ENCODE measurements around the gene ZMYND8.
A peak's percentile ranks its signal among the peaks of the same experiment; 100 is the strongest.
"Not testable (repeated sequence)": the region's sequence is repeated elsewhere in the genome, so short reads cannot be mapped to it uniquely, and the experiment has no call there.

ZMYND8 gene

DNA sequence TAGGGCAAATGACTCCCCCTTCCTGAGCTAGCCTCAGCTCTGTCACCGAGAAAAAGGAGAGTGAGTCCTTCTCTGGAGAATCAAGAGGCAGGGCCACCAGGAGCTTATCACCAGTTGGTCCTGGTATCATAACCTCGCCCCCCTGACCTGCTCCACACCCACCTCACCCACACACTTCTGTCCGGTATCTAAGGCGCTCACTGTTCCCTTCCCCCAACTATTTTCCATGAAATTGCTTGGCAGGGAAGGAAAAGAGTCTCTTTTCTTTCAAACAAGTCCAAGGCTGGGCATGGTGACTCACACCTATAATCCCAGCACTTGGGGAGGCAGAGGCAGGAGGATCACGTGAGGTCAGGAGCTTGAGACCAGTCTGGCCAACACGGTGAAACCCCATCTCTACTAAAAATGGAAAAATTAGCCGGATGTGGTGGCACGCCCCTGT lies 77.6 kb downstream of the ZMYND8 start:
- Histone ChIP-seq H3K9me3 (replicated peaks in 1 of 2; ENCODE audit: control insufficient read depth in 2 of 2, insufficient read depth in 1 of 2, low read depth in 1 of 2, low read length in 2 of 2) (no peaks in the 10 kb centered on the region), H3K27ac (replicated peaks; ENCODE audit: low read length) (no peak overlapping the region), H2AFZ (ENCODE audit: low read length) (no peak overlapping the region), H3K4me3 (ENCODE audit: low read length in 2 of 2) (no peak overlapping the region), H3K79me1 (ENCODE audit: low read depth, low read length) (peaks cover 1% of the 10 kb centered on the region), H3K14ac (ENCODE audit: low read length) (no peak overlapping the region), H3K36me3 (replicated peaks in 1 of 2; ENCODE audit: control insufficient read depth in 2 of 2, insufficient read depth in 2 of 2, low read length in 2 of 2) (peaks cover 31 to 99% of the 10 kb centered on the region in 2 donors), H2BK12ac (ENCODE audit: low read length) (no peak overlapping the region), H2BK5ac (ENCODE audit: low read length) (no peak overlapping the region), H2BK15ac (ENCODE audit: low read length) (no peak overlapping the region), H3K27me3 (ENCODE audit: control insufficient read depth in 3 of 3, insufficient read depth in 3 of 3, low read depth in 1 of 3, low read length in 3 of 3) (no peaks in the 10 kb centered on the region), H3K4me2 (ENCODE audit: insufficient read depth, low read length, poor library complexity, severe bottlenecking) (no peak overlapping the region), H3K4ac (ENCODE audit: low read length) (no peak overlapping the region), H3K9ac (ENCODE audit: low read depth, low read length, poor library complexity) (no peak overlapping the region), H3K4me1 (ENCODE audit: control insufficient read depth in 2 of 2, insufficient read depth in 1 of 2, low read depth in 1 of 2, low read length in 2 of 2) (no peaks in the 10 kb centered on the region), H4K8ac (ENCODE audit: low read depth, low read length) (no peak overlapping the region), H2BK120ac (ENCODE audit: low read depth, low read length) (no peak overlapping the region), H3K18ac (ENCODE audit: low read length) (no peak overlapping the region), H2AK5ac (ENCODE audit: low read depth, low read length) (no peak overlapping the region), H4K91ac (ENCODE audit: low read depth, low read length, poor library complexity) (no peak overlapping the region), H3K23ac (ENCODE audit: low read depth, low read length, poor library complexity) (no peak overlapping the region)
- no CpG with 5 or more reads among the region's 8 CpGs for WGBS, 2 donors (ENCODE audit: extremely low coverage in 2 of 2, insufficient read length in 2 of 2, insufficient replicate concordance in 1 of 2)
- no peak for DNase-seq (ENCODE audit: low spot score)

GRCh38 chr20:47277535-47277872 lies 79.0 kb downstream of the ZMYND8 start:
- H2BK12ac ChIP-seq (ENCODE audit: low read length); H3K27ac ChIP-seq (replicated peaks; ENCODE audit: low read length); H3K14ac ChIP-seq (ENCODE audit: low read length); H3K9me3 ChIP-seq (replicated peaks in 1 of 2; ENCODE audit: control insufficient read depth in 2 of 2, insufficient read depth in 1 of 2, low read depth in 1 of 2, low read length in 2 of 2); H4K91ac ChIP-seq (ENCODE audit: low read depth, low read length, poor library complexity); H3K27me3 ChIP-seq (ENCODE audit: control insufficient read depth in 3 of 3, insufficient read depth in 3 of 3, low read depth in 1 of 3, low read length in 3 of 3); H4K8ac ChIP-seq (ENCODE audit: low read depth, low read length); DNase-seq (ENCODE audit: low spot score); H2AK5ac ChIP-seq (ENCODE audit: low read depth, low read length); H2BK15ac ChIP-seq (ENCODE audit: low read length); H3K23ac ChIP-seq (ENCODE audit: low read depth, low read length, poor library complexity); H3K4ac ChIP-seq (ENCODE audit: low read length); H2BK5ac ChIP-seq (ENCODE audit: low read length); H3K9ac ChIP-seq (ENCODE audit: low read depth, low read length, poor library complexity); H3K79me1 ChIP-seq (ENCODE audit: low read depth, low read length); H3K4me2 ChIP-seq (ENCODE audit: insufficient read depth, low read length, poor library complexity, severe bottlenecking); H3K4me3 ChIP-seq (ENCODE audit: low read length in 2 of 2); H3K4me1 ChIP-seq (ENCODE audit: control insufficient read depth in 2 of 2, insufficient read depth in 1 of 2, low read depth in 1 of 2, low read length in 2 of 2); H2AFZ ChIP-seq (ENCODE audit: low read length); H2BK120ac ChIP-seq (ENCODE audit: low read depth, low read length): not testable (repeated sequence)
- peaks cover 26 to 99% of the 10 kb centered on the region in 2 donors for H3K36me3 ChIP-seq (replicated peaks in 1 of 2; ENCODE audit: control insufficient read depth in 2 of 2, insufficient read depth in 2 of 2, low read length in 2 of 2)
- peak overlapping the region; percentile 23 for H3K18ac ChIP-seq (ENCODE audit: low read length)
- no CpG with 5 or more reads among the region's 5 CpGs for WGBS, 2 donors (ENCODE audit: extremely low coverage in 2 of 2, insufficient read length in 2 of 2, insufficient replicate concordance in 1 of 2)

GRCh38 chr20:47276851-47277534 lies 79.5 kb downstream of the ZMYND8 start:
- Histone ChIP-seq H4K91ac (ENCODE audit: low read depth, low read length, poor library complexity) (no peak overlapping the region), H2BK120ac (ENCODE audit: low read depth, low read length) (no peak overlapping the region), H3K4me2 (ENCODE audit: insufficient read depth, low read length, poor library complexity, severe bottlenecking) (no peak overlapping the region), H3K4me3 (ENCODE audit: low read length in 2 of 2) (no peak overlapping the region), H3K4ac (ENCODE audit: low read length) (no peak overlapping the region), H2AFZ (ENCODE audit: low read length) (no peak overlapping the region), H3K4me1 (ENCODE audit: control insufficient read depth in 2 of 2, insufficient read depth in 1 of 2, low read depth in 1 of 2, low read length in 2 of 2) (no peaks in the 10 kb centered on the region), H3K9me3 (replicated peaks in 1 of 2; ENCODE audit: control insufficient read depth in 2 of 2, insufficient read depth in 1 of 2, low read depth in 1 of 2, low read length in 2 of 2) (no peaks in the 10 kb centered on the region), H3K27me3 (ENCODE audit: control insufficient read depth in 3 of 3, insufficient read depth in 3 of 3, low read depth in 1 of 3, low read length in 3 of 3) (no peaks in the 10 kb centered on the region), H2BK12ac (ENCODE audit: low read length) (no peak overlapping the region), H2BK5ac (ENCODE audit: low read length) (no peak overlapping the region), H3K14ac (ENCODE audit: low read length) (no peak overlapping the region), H3K36me3 (replicated peaks in 1 of 2; ENCODE audit: control insufficient read depth in 2 of 2, insufficient read depth in 2 of 2, low read length in 2 of 2) (peaks cover 28 to 98% of the 10 kb centered on the region in 2 donors), H3K9ac (ENCODE audit: low read depth, low read length, poor library complexity) (no peak overlapping the region), H3K27ac (replicated peaks; ENCODE audit: low read length) (no peak overlapping the region), H3K79me1 (ENCODE audit: low read depth, low read length) (peaks cover 1% of the 10 kb centered on the region), H3K18ac (ENCODE audit: low read length) (peak overlapping the region; percentile 23), H2AK5ac (ENCODE audit: low read depth, low read length) (no peak overlapping the region), H2BK15ac (ENCODE audit: low read length) (no peak overlapping the region), H4K8ac (ENCODE audit: low read depth, low read length) (no peak overlapping the region), H3K23ac (ENCODE audit: low read depth, low read length, poor library complexity) (no peak overlapping the region)
- DNase-seq (ENCODE audit: low spot score): no peak
- no CpG with 5 or more reads among the region's 8 CpGs for WGBS, 2 donors (ENCODE audit: extremely low coverage in 2 of 2, insufficient read length in 2 of 2, insufficient replicate concordance in 1 of 2)

DNA sequence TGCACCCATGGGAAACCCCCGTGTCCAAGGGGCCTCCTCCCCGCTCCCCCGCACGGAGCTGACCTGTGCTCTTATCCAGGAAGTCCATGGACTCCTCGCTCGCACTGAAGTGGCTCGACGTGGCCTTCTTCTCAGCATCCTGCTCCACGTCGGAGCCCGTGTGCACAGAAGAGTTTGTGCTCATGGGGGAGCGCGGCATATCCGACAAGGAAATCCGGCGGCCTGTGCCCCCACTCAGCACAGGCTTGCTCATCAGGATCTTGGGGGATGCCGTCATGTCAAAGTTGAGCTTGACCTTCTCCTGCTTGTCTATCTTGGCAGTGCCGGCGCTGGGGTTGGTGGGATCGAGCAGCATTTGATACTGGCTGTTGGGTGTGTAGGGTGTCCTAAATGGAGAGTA lies 80.2 kb downstream of the ZMYND8 start:
- no CpG with 5 or more reads among the region's 20 CpGs for WGBS, 2 donors (ENCODE audit: extremely low coverage in 2 of 2, insufficient read length in 2 of 2, insufficient replicate concordance in 1 of 2)
- H3K4ac ChIP-seq (ENCODE audit: low read length): no peak overlapping the region
- H3K4me1 ChIP-seq (ENCODE audit: control insufficient read depth in 2 of 2, insufficient read depth in 1 of 2, low read depth in 1 of 2, low read length in 2 of 2): no peaks in the 10 kb centered on the region
- no peaks in the 10 kb centered on the region for H3K9me3 ChIP-seq (replicated peaks in 1 of 2; ENCODE audit: control insufficient read depth in 2 of 2, insufficient read depth in 1 of 2, low read depth in 1 of 2, low read length in 2 of 2)
- H2BK12ac ChIP-seq (ENCODE audit: low read length): no peak overlapping the region
- peaks cover 5% of the 10 kb centered on the region for H3K79me1 ChIP-seq (ENCODE audit: low read depth, low read length)
- H3K36me3 ChIP-seq (replicated peaks in 1 of 2; ENCODE audit: control insufficient read depth in 2 of 2, insufficient read depth in 2 of 2, low read length in 2 of 2): peaks cover 29 to 97% of the 10 kb centered on the region in 2 donors
- no peak for DNase-seq (ENCODE audit: low spot score)
- no peak overlapping the region for H3K27ac ChIP-seq (replicated peaks; ENCODE audit: low read length)
- H2BK15ac ChIP-seq (ENCODE audit: low read length): no peak overlapping the region
- no peak overlapping the region for H2BK5ac ChIP-seq (ENCODE audit: low read length)
- H3K27me3 ChIP-seq (ENCODE audit: control insufficient read depth in 3 of 3, insufficient read depth in 3 of 3, low read depth in 1 of 3, low read length in 3 of 3): no peaks in the 10 kb centered on the region
- H2BK120ac ChIP-seq (ENCODE audit: low read depth, low read length): no peak overlapping the region
- no peak overlapping the region for H3K4me2 ChIP-seq (ENCODE audit: insufficient read depth, low read length, poor library complexity, severe bottlenecking)
- H4K91ac ChIP-seq (ENCODE audit: low read depth, low read length, poor library complexity): no peak overlapping the region
- H4K8ac ChIP-seq (ENCODE audit: low read depth, low read length): no peak overlapping the region
- no peak overlapping the region for H3K14ac ChIP-seq (ENCODE audit: low read length)
- peak overlapping the region; percentile 74 for H3K23ac ChIP-seq (ENCODE audit: low read depth, low read length, poor library complexity)
- H3K4me3 ChIP-seq (ENCODE audit: low read length in 2 of 2): no peak overlapping the region
- no peak overlapping the region for H3K18ac ChIP-seq (ENCODE audit: low read length)
- H2AFZ ChIP-seq (ENCODE audit: low read length): no peak overlapping the region
- no peak overlapping the region for H2AK5ac ChIP-seq (ENCODE audit: low read depth, low read length)
- H3K9ac ChIP-seq (ENCODE audit: low read depth, low read length, poor library complexity): no peak overlapping the region

All from neuronal stem cell (in vitro differentiated cells).